Thyroid gland (tissue), 4 donors: ENCODE results near the gene ITGA1. TPM values are rescaled to one million over a fixed set of nuclear protein-coding genes. Genes with fewer than 3 reads are reported as not detected.
"Not testable (repeated sequence)": the region's sequence is repeated elsewhere in the genome, so short reads cannot be mapped to it uniquely, and the experiment has no call there.

Source experiments
- DNase-seq, 2 donors: peaks; one replicate each; pipeline ENCODE4 v3.0.0-alpha.2; 2019
- H3K27ac ChIP-seq, 3 donors: fragments of 200-600 bp; sonication (generic); 1 replicate in 2 of 3; 2 replicates in 1 of 3; pipeline ENCODE4 v1.5.1; 2016 to 2019; ENCODE audit warnings: mild to moderate bottlenecking in 1 of 3, moderate library complexity in 1 of 3
- H3K27me3 ChIP-seq: fragments of 200-600 bp; sonication (generic); one replicate; pipeline ENCODE4 v1.5.1; 2019
- H3K36me3 ChIP-seq, 2 donors: fragments of 200-600 bp; sonication (generic); one replicate each; pipeline ENCODE4 v1.5.1; 2016 to 2019
- H3K4me1 ChIP-seq, 2 donors: fragments of 200-600 bp; sonication (generic); one replicate each; pipeline ENCODE4 v1.5.1; 2017 to 2019
- H3K4me3 ChIP-seq, 3 donors: fragments of 200-600 bp; sonication (generic); replicated peaks in 1 of 3; 1 replicate in 2 of 3; 2 replicates in 1 of 3; pipeline ENCODE4 v1.5.1; 2016; ENCODE audit warnings: mild to moderate bottlenecking in 1 of 3
- H3K9me3 ChIP-seq: fragments of 200-600 bp; sonication (generic); one replicate; pipeline ENCODE4 v1.5.1; 2017
- POLR2A ChIP-seq, 2 donors: fragments of 450-650 bp; IDR thresholded peaks; one replicate each; pipeline ENCODE4 v1.6.1; 2017; ENCODE audit warnings: antibody characterized with exemption in 2 of 2, mild to moderate bottlenecking in 2 of 2, moderate library complexity in 1 of 2
- WGBS, 2 donors: methylation state at CpG; one replicate each; pipeline ENCODE4 v1.1.5; 2017; 5-methylcytosine and 5-hydroxymethylcytosine counted together
- intact Hi-C: fragments of 100-400 bp; cut with DNase I; formaldehyde crosslinking; loops from one replicate; pipeline ENCODE4 v1.15.1; 2023
- total RNA-seq, 4 donors: library from RNA; depleted of rRNA; stranded (reverse); fragments of >200 nt; gene quantifications; one replicate each; pipeline ENCODE4 v1.2.3, GENCODE V29; 2016
- TF ChIP-seq, protein P1 (sequence below), 6 experiments: fragments of 200-600 bp in 3 of 6; fragments of 450-650 bp in 3 of 6; sonication (generic) in 3 of 6; IDR thresholded peaks; one replicate each; pipeline ENCODE4 v1.5.1; 2016 to 2019; ENCODE audit warnings: antibody characterized with exemption in 6 of 6, mild to moderate bottlenecking in 2 of 6, inconsistent platforms in 1 of 6, moderate library complexity in 1 of 6

ITGA1 gene
- total RNA-seq, 4 donors from 2014 or later = 38.7 to 85.9 (median 52.6) TPM

DNA sequence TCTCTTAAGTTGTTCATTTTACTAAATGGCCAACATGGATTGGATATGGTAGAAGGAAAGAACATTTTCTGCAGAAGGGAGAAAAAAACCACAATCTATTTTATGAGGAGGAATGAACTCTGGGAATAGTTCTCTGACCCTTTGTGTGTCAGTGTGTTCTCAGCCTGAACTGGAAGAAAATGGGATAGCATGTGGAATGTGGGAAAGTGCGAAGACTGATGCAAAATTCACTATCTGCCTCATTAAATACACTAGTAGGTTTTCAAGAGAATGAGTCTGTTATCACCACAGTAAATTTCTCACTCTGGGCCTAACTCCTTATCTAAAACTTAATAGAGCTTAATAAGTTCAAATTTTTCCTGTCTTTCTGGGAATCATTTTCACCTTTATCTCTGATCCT is 22.7 kb downstream of the ITGA1 start:
- intact Hi-C loops = no loop called here
- no peak for DNase-seq
- H3K4me1 ChIP-seq = peaks cover 26 to 34% of the 10 kb centered on the region in 2 donors
- 56 to 93% methylated on average over 1 of the region's 1 CpG for WGBS, 2 donors
- TF ChIP-seq, protein P1, sequence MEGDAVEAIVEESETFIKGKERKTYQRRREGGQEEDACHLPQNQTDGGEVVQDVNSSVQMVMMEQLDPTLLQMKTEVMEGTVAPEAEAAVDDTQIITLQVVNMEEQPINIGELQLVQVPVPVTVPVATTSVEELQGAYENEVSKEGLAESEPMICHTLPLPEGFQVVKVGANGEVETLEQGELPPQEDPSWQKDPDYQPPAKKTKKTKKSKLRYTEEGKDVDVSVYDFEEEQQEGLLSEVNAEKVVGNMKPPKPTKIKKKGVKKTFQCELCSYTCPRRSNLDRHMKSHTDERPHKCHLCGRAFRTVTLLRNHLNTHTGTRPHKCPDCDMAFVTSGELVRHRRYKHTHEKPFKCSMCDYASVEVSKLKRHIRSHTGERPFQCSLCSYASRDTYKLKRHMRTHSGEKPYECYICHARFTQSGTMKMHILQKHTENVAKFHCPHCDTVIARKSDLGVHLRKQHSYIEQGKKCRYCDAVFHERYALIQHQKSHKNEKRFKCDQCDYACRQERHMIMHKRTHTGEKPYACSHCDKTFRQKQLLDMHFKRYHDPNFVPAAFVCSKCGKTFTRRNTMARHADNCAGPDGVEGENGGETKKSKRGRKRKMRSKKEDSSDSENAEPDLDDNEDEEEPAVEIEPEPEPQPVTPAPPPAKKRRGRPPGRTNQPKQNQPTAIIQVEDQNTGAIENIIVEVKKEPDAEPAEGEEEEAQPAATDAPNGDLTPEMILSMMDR (IDR thresholded peaks at IDR 0.05) = no peak
- no peak for TF ChIP-seq POLR2A (IDR thresholded peaks at IDR 0.05)
- H3K27ac ChIP-seq = peak overlapping the region in 2 of 3 donors; percentile 36 to 67
- no peaks in the 10 kb centered on the region for H3K27me3 ChIP-seq
- H3K9me3 ChIP-seq = no peaks in the 10 kb centered on the region
- H3K36me3 ChIP-seq = no peaks in the 10 kb centered on the region
- no peak overlapping the region for H3K4me3 ChIP-seq

DNA sequence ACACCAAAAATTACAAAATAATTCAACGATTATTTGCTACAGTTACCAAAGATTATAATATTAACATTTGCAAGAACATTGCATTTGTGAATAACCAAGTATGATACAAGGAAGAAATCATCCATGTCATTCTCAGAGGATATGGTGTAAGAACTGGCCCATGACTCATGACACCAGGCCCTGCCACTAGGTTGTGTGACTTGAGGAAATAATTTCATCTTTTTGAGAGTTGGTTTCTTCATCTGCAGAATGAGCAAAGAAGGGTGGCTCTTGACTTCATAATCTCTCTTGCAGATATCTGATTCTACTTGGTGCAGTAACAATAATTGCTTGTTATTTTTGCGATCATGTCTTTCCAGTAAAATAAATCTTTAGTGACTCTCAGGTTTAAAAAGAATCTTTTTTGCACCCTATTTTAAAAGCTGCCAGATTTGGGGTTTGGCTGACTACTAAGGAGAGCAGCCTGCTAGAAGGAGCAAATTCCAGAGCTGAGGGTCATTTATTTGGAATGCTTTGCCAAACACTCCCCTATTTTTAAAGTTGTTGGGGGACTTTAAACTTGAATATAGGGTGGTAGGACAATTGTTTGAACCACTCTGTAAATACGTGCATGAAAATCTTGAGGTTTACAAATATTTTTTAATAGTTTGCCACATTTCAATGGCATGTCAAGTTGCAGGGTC is 23.5 kb downstream of the ITGA1 start:
- WGBS, 2 donors = 70 to 85% methylated on average over 3 of the region's 3 CpGs
- Histone ChIP-seq H3K36me3 (no peaks in the 10 kb centered on the region), H3K4me1 (peaks cover 26 to 34% of the 10 kb centered on the region in 2 donors), H3K27me3 (no peaks in the 10 kb centered on the region), H3K9me3 (no peaks in the 10 kb centered on the region), H3K4me3 (no peak overlapping the region), H3K27ac (no peak overlapping the region)
- no peak for DNase-seq
- TF ChIP-seq, protein P1 (IDR thresholded peaks at IDR 0.05) = no peak
- TF ChIP-seq POLR2A (IDR thresholded peaks at IDR 0.05) = no peak
- intact Hi-C loops = no loop called here

DNA sequence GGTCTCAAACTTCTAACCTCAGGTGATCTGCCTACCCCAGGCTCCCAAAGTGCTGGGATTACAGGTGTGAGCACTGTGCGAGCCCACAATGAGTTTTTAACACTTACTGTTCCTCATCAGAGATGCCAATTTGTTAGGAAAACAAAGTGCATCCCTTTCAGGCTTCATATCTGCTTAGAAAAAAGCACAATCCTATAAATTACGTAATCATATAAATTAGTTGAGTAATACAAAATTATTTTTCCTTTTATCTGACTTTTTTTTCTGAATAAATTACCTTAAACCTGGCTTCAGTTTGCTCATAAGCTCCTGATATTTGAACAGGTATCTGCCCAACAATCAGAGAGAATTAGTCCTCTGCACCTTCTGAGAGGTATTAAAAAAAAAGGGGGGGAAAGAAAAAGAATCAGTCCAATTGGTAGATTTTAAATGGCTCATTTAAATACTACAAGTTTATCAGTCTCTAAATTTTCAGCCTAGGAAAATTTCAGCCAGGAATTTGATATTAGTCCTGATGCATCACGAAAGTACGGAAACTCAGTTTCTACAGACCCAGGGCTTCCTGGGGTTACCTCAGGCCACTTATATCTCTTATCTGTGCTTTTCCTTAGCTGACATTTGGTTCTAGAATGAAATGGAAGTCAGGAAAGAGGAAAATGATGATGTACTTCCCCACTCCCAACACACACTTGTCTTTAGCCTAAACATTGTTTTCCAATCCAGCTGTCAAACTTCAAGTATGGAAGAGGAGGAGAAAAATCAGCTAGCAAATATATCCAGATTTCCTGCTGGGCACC is 26.8 kb downstream of the ITGA1 start:
- TF ChIP-seq, protein P1 (IDR thresholded peaks at IDR 0.05) = no peak
- TF ChIP-seq POLR2A (IDR thresholded peaks at IDR 0.05) = no peak
- Histone ChIP-seq H3K36me3 (no peaks in the 10 kb centered on the region), H3K27me3 (no peaks in the 10 kb centered on the region), H3K9me3 (no peaks in the 10 kb centered on the region), H3K27ac (peak overlapping the region in 1 of 3 donors; percentile 9), H3K4me3 (no peak overlapping the region), H3K4me1 (peaks cover 12 to 20% of the 10 kb centered on the region in 2 donors)
- DNase-seq = no peak
- intact Hi-C loops = no loop called here
- 63 to 86% methylated on average over 4 of the region's 4 CpGs for WGBS, 2 donors

DNA sequence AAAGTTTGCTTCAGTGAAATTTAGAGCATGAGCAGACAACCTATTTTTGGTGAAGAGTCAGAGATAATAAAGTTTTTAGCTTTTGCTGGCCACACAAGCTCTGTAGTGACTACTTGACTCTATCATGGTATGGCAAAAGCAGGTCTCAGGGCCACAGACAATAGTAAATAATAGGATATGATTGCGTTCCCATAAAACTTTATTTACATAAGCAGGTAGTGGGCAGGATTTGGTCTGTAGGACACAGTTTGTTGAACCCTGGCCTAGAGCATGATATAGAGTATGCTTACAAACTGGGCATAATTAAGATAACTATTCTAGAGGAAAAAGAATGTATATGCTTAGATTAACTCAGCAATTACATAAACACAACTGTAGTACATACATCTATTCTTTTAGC is 30.1 kb downstream of the ITGA1 start:
- TF ChIP-seq POLR2A (IDR thresholded peaks at IDR 0.05) = no peak
- TF ChIP-seq, protein P1 (IDR thresholded peaks at IDR 0.05) = no peak
- 93 to 100% methylated on average over 1 of the region's 1 CpG for WGBS, 2 donors
- no peaks in the 10 kb centered on the region for H3K27me3 ChIP-seq
- no peak overlapping the region for H3K4me3 ChIP-seq
- H3K27ac ChIP-seq = no peak overlapping the region
- no peaks in the 10 kb centered on the region for H3K9me3 ChIP-seq
- H3K4me1 ChIP-seq = peaks cover 0 to 7% of the 10 kb centered on the region in 2 donors
- intact Hi-C loops = no loop called here
- DNase-seq = no peak
- H3K36me3 ChIP-seq = no peaks in the 10 kb centered on the region

DNA sequence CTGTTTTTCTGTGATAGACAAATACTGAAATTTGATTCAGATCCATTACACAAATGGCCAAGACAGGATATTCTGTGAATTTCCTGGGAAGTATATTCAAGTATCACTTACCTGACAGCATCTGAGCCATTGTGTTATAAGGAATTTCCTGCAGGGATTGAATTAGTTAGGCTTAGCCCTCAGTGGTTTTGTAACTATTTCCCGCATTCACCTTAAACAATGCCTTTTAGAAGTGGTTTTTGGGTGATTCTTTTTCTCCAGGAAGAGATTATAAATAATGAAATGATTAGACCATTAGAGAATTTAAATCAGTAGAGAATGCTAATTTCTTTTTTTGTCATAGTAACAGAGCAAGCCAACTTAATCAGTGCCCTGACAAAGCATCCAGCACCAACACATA is 30.6 kb downstream of the ITGA1 start:
- WGBS, 2 donors = 90 to 92% methylated on average over 1 of the region's 1 CpG
- H3K27me3 ChIP-seq = no peaks in the 10 kb centered on the region
- no peak overlapping the region for H3K27ac ChIP-seq
- no peak overlapping the region for H3K4me3 ChIP-seq
- DNase-seq = no peak
- no peaks in the 10 kb centered on the region for H3K9me3 ChIP-seq
- TF ChIP-seq POLR2A (IDR thresholded peaks at IDR 0.05) = no peak
- TF ChIP-seq, protein P1 (IDR thresholded peaks at IDR 0.05) = no peak
- H3K36me3 ChIP-seq = no peaks in the 10 kb centered on the region
- intact Hi-C loops = no loop called here
- H3K4me1 ChIP-seq = peaks cover 0 to 7% of the 10 kb centered on the region in 2 donors

DNA sequence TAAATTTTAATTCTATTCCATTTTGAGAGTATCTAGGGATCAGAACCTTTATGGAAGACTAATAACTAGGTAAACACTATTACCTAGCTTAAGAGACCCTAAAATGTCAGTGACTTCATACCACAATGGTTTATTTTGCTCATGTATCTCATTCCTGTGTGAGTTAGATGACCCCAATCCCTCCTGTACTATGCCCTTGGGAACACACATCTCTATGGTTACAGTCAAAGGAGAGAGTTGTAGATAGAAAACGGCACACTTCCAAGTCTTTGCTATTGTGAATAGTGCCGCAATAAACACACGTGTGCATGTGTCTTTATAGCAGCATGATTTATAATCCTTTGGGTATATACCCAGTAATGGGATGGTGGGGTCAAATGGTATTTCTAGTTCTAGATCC is 31.1 kb downstream of the ITGA1 start:
- H3K36me3 ChIP-seq, H3K27ac ChIP-seq, H3K9me3 ChIP-seq, intact Hi-C loops, H3K4me3 ChIP-seq, DNase-seq, H3K4me1 ChIP-seq, H3K27me3 ChIP-seq: not testable (repeated sequence)
- 92 to 96% methylated on average over 3 of the region's 3 CpGs for WGBS, 2 donors
